Thyroid gland (tissue), 4 donors: Measurements from ENCODE around the gene GADL1. TPM values are rescaled to one million over a fixed set of nuclear protein-coding genes. Genes with fewer than 3 reads are reported as not detected.

Experiments used
- DNase-seq, 2 donors: peaks; one replicate each; pipeline ENCODE4 v3.0.0-alpha.2; 2019
- H3K27ac ChIP-seq, 3 donors: fragments of 200-600 bp; sonication (generic); 1 replicate in 2 of 3; 2 replicates in 1 of 3; pipeline ENCODE4 v1.5.1; 2016 to 2019; ENCODE audit warnings: mild to moderate bottlenecking in 1 of 3, moderate library complexity in 1 of 3
- H3K27me3 ChIP-seq: fragments of 200-600 bp; sonication (generic); one replicate; pipeline ENCODE4 v1.5.1; 2019
- H3K36me3 ChIP-seq, 2 donors: fragments of 200-600 bp; sonication (generic); one replicate each; pipeline ENCODE4 v1.5.1; 2016 to 2019
- H3K4me1 ChIP-seq, 2 donors: fragments of 200-600 bp; sonication (generic); one replicate each; pipeline ENCODE4 v1.5.1; 2017 to 2019
- H3K4me3 ChIP-seq, 3 donors: fragments of 200-600 bp; sonication (generic); replicated peaks in 1 of 3; 1 replicate in 2 of 3; 2 replicates in 1 of 3; pipeline ENCODE4 v1.5.1; 2016; ENCODE audit warnings: mild to moderate bottlenecking in 1 of 3
- H3K9me3 ChIP-seq: fragments of 200-600 bp; sonication (generic); one replicate; pipeline ENCODE4 v1.5.1; 2017
- CTCF ChIP-seq, 6 experiments: fragments of 200-600 bp in 3 of 6; fragments of 450-650 bp in 3 of 6; sonication (generic) in 3 of 6; IDR thresholded peaks; one replicate each; pipeline ENCODE4 v1.5.1; 2016 to 2019; ENCODE audit warnings: antibody characterized with exemption in 6 of 6, mild to moderate bottlenecking in 2 of 6, inconsistent platforms in 1 of 6, moderate library complexity in 1 of 6
- POLR2A ChIP-seq, 2 donors: fragments of 450-650 bp; IDR thresholded peaks; one replicate each; pipeline ENCODE4 v1.6.1; 2017; ENCODE audit warnings: antibody characterized with exemption in 2 of 2, mild to moderate bottlenecking in 2 of 2, moderate library complexity in 1 of 2
- WGBS, 2 donors: methylation state at CpG; one replicate each; pipeline ENCODE4 v1.1.5; 2017; 5-methylcytosine and 5-hydroxymethylcytosine counted together
- intact Hi-C: fragments of 100-400 bp; cut with DNase I; formaldehyde crosslinking; loops from one replicate; pipeline ENCODE4 v1.15.1; 2023
- total RNA-seq, 4 donors: library from RNA; depleted of rRNA; stranded (reverse); fragments of >200 nt; gene quantifications; one replicate each; pipeline ENCODE4 v1.2.3, GENCODE V29; 2016

GADL1 gene
- total RNA-seq, 4 donors from 2014 or later: not detected

GRCh38 chr3:30760040-30760695 is 134.3 kb downstream of the GADL1 start:
- Histone ChIP-seq H3K36me3 (no peaks in the 10 kb centered on the region), H3K4me1 (no peaks in the 10 kb centered on the region), H3K27ac (no peak overlapping the region), H3K9me3 (no peaks in the 10 kb centered on the region), H3K27me3 (no peaks in the 10 kb centered on the region), H3K4me3 (no peak overlapping the region)
- intact Hi-C loops: no loop called here
- TF ChIP-seq CTCF (IDR thresholded peaks at IDR 0.05) (no peak), POLR2A (IDR thresholded peaks at IDR 0.05) (no peak)
- WGBS, 2 donors: 73 to 81% methylated on average over 3 of the region's 3 CpGs
- DNase-seq: no peak

- 94% methylated on average over 3 of the region's 3 CpGs for WGBS, 2 donors
- TF ChIP-seq POLR2A (IDR thresholded peaks at IDR 0.05) (no peak), CTCF (IDR thresholded peaks at IDR 0.05) (no peak)
These were observed 138.2 kb downstream of the GADL1 start for GRCh38 chr3:30756218-30756617.

GRCh38 chr3:30754426-30754825 is 140.0 kb downstream of the GADL1 start:
- no peak overlapping the region for H3K27ac ChIP-seq
- DNase-seq: no peak
- intact Hi-C loops: loop anchor here (10.0 kb wide), 1 partner anchor 710 kb away; no protein-coding TSS in a partner anchor
- no peaks in the 10 kb centered on the region for H3K27me3 ChIP-seq
- H3K36me3 ChIP-seq: no peaks in the 10 kb centered on the region
- no peaks in the 10 kb centered on the region for H3K4me1 ChIP-seq
- WGBS, 2 donors: 73 to 81% methylated on average over 4 of the region's 4 CpGs
- H3K9me3 ChIP-seq: no peaks in the 10 kb centered on the region
- no peak overlapping the region for H3K4me3 ChIP-seq
- TF ChIP-seq POLR2A (IDR thresholded peaks at IDR 0.05) (no peak), CTCF (IDR thresholded peaks at IDR 0.05) (no peak)

More at GRCh38 chr3:30756218-30756617, 138.2 kb downstream of the GADL1 start:
- Histone ChIP-seq H3K4me3 (no peak overlapping the region), H3K9me3 (no peaks in the 10 kb centered on the region), H3K27ac (no peak overlapping the region), H3K36me3 (no peaks in the 10 kb centered on the region), H3K4me1 (no peaks in the 10 kb centered on the region), H3K27me3 (no peaks in the 10 kb centered on the region)
- DNase-seq: no peak
- intact Hi-C loops: loop anchor here (10.0 kb wide), 1 partner anchor 711 kb away; no protein-coding TSS in a partner anchor

- no peaks in the 10 kb centered on the region for H3K9me3 ChIP-seq
- no peaks in the 10 kb centered on the region for H3K27me3 ChIP-seq
- H3K27ac ChIP-seq: no peak overlapping the region
- H3K36me3 ChIP-seq: no peaks in the 10 kb centered on the region
- intact Hi-C loops: loop anchor here (10.0 kb wide), 1 partner anchor 709 kb away; no protein-coding TSS in a partner anchor
- H3K4me3 ChIP-seq: no peak overlapping the region
- DNase-seq: no peak
- H3K4me1 ChIP-seq: no peaks in the 10 kb centered on the region
- TF ChIP-seq POLR2A (IDR thresholded peaks at IDR 0.05): no peak
- WGBS, 2 donors: 89 to 96% methylated on average over 3 of the region's 3 CpGs
These were observed 140.7 kb downstream of the GADL1 start for GRCh38 chr3:30753766-30754165.

- H3K27me3 ChIP-seq: no peaks in the 10 kb centered on the region
These were observed 141.5 kb downstream of the GADL1 start for GRCh38 chr3:30752970-30753369.

More at GRCh38 chr3:30752970-30753369, 141.5 kb downstream of the GADL1 start:
- no peak for TF ChIP-seq CTCF (IDR thresholded peaks at IDR 0.05)
- TF ChIP-seq POLR2A (IDR thresholded peaks at IDR 0.05): no peak
- Histone ChIP-seq H3K4me1 (no peaks in the 10 kb centered on the region), H3K36me3 (no peaks in the 10 kb centered on the region), H3K4me3 (no peak overlapping the region), H3K27ac (no peak overlapping the region), H3K9me3 (no peaks in the 10 kb centered on the region)
- intact Hi-C loops: loop anchor here (10.0 kb wide), 1 partner anchor 708 kb away; no protein-coding TSS in a partner anchor
- WGBS, 2 donors: 86 to 89% methylated on average over 4 of the region's 4 CpGs
- DNase-seq: no peak
